Activated CD4-positive, alpha-beta T cell treated with anti-CD3 and anti-CD28 coated beads for 4 hours (primary cell): ENCODE measurements around the gene RGP1.

Experiments
- DNase-seq, 2 donors: peaks; one replicate each; pipeline ENCODE4 v3.0.0-alpha.2; 2020

Gene RGP1

DNA sequence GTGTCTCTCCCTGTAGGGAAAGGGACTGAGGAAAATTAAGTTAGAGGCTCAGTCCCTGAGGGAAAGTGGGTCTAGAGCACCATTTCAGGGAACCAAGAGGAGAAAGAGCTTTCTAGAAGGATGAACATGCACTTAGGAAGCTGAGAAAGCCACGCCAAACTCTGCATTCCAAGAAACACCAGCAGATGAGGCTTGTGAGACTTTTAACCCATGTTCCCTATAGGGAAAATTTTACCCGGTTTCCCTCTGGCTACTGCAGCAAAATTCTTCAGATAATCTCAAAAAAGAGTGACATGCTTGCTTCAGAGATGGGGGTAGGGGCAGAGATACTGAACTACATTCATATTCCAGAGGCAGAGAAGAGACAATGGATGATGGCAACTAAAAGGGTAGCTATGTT is 25.7 kb upstream of the RGP1 start:
- DNase-seq, result no peak

DNA sequence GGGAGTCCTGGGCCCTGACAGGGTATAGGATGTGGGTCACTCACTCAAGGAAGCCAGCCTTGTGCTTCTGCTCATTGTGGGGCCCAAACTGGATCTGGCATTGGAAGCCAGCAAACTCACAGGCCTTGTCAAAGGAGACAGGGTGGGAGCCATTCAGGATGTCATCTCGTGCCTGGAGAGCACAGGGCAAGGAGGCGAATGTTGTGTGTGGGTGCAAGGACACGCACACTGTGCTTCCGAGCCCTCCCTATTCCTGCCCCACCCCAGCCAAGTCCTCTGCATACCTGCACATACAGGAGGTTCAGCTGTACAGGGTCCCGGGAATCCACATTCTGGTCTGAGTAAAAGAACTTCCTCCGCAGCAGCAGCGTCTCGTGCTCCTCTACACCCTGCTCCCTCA is 25.2 kb upstream of the RGP1 start:
- no peak for DNase-seq

GRCh38 chr9:35725362-35725761 is 23.7 kb upstream of the RGP1 start:
- no peak for DNase-seq

DNA sequence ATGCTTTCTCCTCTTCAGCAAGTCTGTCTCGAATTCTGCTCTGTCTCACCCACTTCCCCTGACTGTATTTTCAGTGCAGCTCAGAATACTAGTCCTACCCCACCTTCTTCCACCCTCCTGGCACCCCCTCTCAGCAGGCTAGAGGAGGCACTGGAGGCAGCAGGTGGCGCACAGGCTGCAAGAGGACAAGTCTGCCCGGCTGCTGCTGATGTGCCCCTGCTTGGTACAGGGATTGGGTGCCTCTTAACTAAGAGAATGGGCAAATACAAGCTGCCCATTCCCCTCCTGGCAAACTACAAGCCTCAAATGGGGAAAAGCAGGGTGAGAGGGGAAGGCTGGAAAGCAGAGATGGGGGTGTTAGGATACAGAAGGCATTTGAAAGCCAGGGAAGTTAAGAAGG is 22.2 kb upstream of the RGP1 start:
- no peak for DNase-seq

- DNase-seq, result no peak
Measured at GRCh38 chr9:35727676-35728040, 21.4 kb upstream of the RGP1 start.

DNA sequence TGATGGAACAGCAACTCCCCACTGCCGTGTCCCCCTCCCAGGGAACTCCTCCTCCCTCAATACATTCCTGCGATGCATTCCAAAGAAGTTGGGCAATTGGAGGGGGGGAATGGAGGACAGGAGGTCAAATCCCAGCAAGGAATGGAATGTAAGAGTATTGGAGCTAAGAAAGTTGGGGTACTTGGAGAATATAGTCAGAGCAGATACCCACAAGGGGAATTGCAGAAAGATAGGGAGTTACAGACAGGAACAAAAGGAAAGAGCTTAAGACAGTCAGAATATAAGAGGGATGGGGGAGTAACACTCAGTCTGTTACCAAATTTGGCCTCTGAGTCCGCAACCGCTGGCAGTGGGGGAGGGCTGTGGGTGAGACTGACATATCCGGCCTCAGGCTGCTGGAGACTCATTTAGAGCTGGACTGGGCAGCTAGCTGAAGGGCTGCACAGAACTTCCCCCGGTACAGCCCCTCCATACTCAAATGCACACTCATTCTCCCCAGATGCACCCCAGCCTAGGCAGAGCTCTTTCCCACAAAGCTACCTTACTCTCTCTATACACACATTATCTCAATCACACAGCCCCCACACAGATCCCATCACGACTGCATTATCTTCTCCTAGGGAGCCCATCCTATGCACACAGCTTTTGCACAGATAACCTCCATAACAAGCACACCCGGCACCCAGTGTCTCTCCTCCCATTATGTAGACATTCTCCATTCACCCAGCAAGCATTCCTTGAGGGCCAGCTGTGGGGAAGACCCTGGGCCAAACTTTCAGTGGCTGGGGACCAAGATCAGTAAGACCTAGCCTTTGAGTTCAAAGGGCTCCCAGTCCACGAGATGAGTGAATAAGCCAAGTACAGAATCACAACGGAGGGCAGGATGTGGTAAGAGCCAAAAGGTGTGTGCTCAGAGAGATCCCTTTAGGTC is 20.8 kb upstream of the RGP1 start:
- no peak for DNase-seq

- no peak for DNase-seq
Measured at GRCh38 chr9:35729101-35729500, 20.0 kb upstream of the RGP1 start.

DNA sequence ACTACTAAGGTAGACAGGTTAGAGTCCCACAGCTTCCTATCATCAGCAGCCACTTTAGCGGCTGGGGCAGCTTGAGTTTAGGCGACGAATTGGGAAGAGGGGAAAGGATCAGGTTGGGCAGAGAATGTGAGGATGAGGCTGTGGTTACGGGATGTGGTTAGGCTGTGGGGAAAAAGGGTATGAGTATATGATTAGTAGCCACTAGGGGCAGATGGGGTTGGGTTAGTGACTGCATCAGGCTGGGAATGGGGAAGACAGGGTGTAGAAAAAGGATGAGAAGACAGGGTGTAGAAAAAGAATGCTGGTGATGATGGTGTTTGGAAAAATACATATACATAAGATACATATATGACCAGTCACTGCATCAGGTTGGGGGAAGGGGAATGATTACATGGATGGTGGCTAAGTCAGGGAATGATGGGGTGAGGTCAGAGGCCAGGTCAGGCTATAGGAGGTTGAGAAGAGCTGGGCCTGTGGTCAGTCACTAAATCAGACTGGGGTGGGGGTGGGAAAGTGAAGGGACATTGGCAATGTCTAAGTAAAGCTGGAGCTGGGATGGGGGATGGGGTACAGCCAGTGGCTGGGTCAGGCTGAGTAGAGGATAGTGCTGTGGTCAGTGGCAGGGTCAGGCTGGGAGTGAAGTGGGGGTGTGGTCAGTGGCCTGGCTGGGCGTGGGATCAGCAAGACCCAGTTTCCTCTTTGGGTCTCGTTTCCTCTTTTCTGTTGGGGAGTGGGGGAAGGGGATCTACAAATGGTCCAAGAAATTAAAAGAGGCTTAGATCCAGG is 19.2 kb upstream of the RGP1 start:
- peak in 1 of 2 donors; percentile 21 for DNase-seq

DNA sequence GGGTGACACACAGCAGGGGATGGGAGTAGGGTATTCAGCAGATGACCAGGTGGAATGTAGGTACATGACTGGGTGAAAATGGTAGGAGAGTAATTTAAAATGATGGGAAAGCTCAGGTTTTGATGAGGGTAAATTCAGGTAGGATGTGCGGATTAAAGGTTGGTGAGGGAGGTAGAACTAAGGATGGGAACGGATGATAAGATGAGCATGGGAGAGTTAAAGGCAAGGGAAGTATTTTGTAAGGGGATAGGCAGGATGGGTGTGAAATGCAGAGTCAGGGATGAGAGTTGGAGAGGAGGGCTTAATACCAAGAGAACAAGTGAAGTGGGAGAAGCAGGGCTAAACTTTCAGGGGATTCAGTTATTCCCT is 18.6 kb upstream of the RGP1 start:
- no peak for DNase-seq

GRCh38 chr9:35731415-35732184 is 17.5 kb upstream of the RGP1 start:
- DNase-seq, result no peak

DNA sequence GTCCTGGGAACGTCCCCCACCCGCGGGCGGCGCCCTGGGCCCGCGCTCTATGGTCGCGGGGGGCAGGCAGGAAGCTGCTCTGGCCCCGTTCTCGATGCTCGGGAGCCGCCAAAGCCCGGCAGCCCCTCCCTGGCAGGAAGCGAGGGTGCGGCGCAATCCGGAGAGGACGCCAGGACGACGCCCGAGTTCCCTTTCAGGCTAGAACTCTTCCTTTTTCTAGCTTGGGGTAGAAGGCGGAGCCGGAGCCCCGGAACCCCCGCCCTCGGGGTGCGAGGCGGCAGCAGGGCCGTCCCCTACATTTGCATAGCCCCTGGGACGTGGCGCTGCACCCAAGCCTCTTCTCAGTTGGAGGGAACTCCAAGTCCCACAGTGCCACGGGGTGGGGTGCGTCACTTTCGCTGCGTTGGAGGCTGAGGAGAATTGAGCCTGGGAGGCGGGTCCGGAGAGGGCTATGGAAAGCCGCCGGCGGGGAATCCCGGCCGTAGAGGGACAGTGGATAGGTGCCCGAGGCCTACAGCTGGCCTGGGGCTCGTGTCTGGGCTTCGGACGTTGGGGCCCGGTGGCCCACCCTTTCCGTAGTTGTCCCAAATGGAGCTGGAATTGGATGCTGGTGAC is 16.8 kb upstream of the RGP1 start, which contains the start of the genes CREB3 and TLN1:
TSS of gene CREB3 (plus strand) at position 482 of the 615 bp plus-strand sequence. CDS start at position 589, 107 bp downstream.
TSS of gene TLN1 (minus strand) at position 11 of the 615 bp plus-strand sequence. CDS start 6,501 bp downstream, outside the sequence.
- peak; percentile 94 to 95 for DNase-seq

DNA sequence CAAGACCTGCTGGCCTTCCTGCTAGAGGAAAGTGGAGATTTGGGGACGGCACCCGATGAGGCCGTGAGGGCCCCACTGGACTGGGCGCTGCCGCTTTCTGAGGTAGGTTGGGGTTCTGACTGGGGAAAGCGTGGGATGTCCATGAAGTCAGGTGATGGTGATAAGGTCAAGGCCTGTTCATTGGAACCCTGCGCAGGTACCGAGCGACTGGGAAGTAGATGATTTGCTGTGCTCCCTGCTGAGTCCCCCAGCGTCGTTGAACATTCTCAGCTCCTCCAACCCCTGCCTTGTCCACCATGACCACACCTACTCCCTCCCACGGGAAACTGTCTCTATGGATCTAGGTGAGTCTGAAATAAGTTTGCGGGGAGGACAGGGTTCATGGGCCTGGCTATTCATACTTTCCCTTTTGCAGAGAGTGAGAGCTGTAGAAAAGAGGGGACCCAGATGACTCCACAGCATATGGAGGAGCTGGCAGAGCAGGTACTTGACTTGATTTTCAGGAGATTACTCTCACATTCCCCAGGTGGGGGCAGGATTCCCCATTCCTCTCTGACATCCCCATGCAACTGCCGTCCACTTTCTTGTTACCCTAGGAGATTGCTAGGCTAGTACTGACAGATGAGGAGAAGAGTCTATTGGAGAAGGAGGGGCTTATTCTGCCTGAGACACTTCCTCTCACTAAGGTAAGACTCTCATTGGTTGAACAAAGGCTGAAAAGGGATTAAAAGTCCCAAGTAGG is 16.1 kb upstream of the RGP1 start:
- peak; percentile 21 to 23 for DNase-seq

- no peak for DNase-seq
Measured at GRCh38 chr9:35734096-35734495, 15.0 kb upstream of the RGP1 start.

DNA sequence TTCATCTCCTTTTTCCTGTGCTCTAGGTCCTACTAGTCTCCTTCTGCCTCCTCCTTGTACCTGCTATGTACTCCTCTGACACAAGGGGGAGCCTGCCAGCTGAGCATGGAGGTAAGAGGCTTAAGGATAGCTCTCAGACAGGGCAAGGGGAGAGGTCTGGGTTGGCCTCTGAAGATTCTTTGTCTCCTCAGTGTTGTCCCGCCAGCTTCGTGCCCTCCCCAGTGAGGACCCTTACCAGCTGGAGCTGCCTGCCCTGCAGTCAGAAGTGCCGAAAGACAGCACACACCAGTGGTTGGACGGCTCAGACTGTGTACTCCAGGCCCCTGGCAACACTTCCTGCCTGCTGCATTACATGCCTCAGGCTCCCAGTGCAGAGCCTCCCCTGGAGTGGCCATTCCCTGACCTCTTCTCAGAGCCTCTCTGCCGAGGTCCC is 12.9 kb upstream of the RGP1 start:
- DNase-seq, result peak; percentile 66 to 74

DNA sequence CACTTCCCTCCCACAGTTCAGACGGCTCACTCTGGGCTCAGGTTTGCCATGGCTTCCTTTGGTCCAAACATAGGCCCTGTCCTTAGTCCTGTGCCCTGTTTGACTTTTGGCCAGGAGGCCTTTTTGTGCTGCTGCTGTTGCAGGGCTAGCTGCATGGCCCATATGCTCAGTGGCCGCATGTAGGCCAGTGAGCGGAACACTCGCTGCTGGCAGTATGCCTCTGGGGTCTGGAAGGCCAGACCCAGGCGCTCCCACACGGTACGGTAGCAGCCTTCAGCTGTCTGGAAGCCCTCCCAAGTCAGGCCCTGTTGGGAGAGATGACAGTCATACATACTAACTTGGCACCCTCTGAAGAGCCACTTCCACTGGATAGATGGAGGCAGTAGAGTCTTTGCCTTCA is 11.9 kb upstream of the RGP1 start:
- no peak for DNase-seq

GRCh38 chr9:35738186-35738585 is 10.9 kb upstream of the RGP1 start:
- no peak for DNase-seq

- DNase-seq, result no peak
Measured at GRCh38 chr9:35738924-35739323, 10.2 kb upstream of the RGP1 start.

DNA sequence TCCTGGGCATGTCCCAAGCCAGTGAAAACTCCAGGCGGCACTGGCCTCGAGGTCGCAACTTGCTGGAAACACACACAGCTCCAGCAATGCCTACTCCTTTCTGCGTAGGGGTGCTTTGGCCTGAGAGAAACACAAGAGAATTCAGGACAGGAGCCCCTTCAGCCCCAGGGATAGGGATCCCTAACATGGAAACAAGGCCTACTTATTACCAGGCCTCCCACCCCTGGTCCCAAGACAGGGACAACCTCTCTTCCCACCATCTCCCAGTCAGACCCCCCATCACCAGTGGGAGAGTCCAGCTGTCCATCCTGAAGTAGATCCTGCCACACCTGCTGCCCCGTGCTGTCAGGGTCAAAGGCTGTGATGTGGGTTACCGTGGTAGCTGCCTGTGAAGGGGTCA is 8.8 kb upstream of the RGP1 start:
- no peak for DNase-seq

DNA sequence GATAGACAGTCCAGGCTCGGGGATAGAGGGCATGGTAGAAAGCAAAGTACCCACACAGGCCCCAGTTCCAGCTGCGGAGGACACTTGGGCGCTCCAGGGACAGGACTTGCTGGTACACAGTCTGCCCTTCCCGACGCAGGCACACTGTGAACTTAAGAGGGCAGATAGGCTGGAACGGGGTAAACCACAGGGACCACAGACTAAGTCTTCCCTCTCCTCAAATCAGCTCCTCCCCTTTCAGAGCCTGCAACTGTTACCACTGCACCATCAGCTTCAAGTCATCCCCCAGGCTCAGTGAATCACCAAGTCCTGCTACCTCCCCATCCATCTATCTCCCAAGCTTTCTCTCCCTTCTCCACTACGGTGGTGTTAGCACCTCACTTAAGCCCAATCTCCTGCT is 7.3 kb upstream of the RGP1 start:
- DNase-seq, result no peak

DNA sequence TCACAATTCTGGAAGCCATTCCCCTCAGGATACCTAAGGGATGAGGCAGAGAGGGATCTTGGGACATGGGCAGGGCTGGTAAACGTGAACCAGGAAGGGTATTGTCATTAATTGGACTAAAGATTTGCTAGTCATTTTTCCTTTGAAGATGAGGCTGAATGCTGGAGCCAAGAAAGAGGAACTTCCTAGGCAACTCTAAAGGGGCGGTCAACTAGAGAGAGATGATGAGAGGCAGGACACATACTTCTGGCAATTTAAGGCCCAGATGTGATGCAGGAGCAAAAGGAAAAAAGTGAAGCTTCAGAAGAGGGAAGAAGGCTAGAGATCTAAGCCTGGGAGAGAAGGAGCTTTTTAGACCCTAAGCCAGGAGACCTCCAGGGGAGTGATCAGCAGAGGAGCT is 5.6 kb upstream of the RGP1 start:
- DNase-seq, result no peak

- no peak for DNase-seq
Measured at GRCh38 chr9:35743880-35744518, 5.1 kb upstream of the RGP1 start.
